IMR-90 (cell line): ENCODE results near the gene ADGRD1. TPM values are rescaled to one million over a fixed set of nuclear protein-coding genes. Genes with fewer than 3 reads are reported as not detected.

Source experiments
- ATAC-seq: fragments of 200-7000 bp; cut with Tn5 transposase; 2 replicates; pipeline ENCODE4 v1.9.1; 2020; ENCODE audit warnings: low read depth, mild to moderate bottlenecking, moderate library complexity
- BruUV-seq: library from RNA; stranded (reverse); fragments of 400-500 nt; replicated peaks from 2 replicates; lab custom pipeline; 2021; lab: Mats Ljungman, UMichigan
- CTCF ChIA-PET: fragments of 300-600 bp; formaldehyde crosslinking; extraction: SDS; loops from one replicate; lab custom pipeline; 2021; ENCODE audit warnings: antibody characterized with exemption; lab: Yijun Ruan, JAX
- POLR2A ChIA-PET: fragments of 300-600 bp; sonication (Branson Sonifier 250); formaldehyde crosslinking; loops from one replicate; lab custom pipeline; 2022; ENCODE audit warnings: antibody characterized with exemption; ENCODE audit not compliant: unreplicated experiment; lab: Charles Lee
- DNase-seq: peaks from one replicate; pipeline ENCODE4 v3.0.0; 2013
- H2AFZ ChIP-seq: replicated peaks from 2 replicates; pipeline ENCODE3; 2013; ENCODE audit warnings: low read length, mild to moderate bottlenecking; ENCODE audit not compliant: poor library complexity
- H2AK5ac ChIP-seq: 2 replicates; pipeline ENCODE4 v1.6.1; 2013; ENCODE audit warnings: low read depth, low read length, inconsistent platforms
- H2AK9ac ChIP-seq: replicated peaks from 2 replicates; pipeline ENCODE3; 2013; ENCODE audit warnings: mild to moderate bottlenecking, low read depth, low read length, moderate library complexity; ENCODE audit not compliant: poor library complexity
- H2BK120ac ChIP-seq: 2 replicates; pipeline ENCODE4 v1.6.1; 2013; ENCODE audit warnings: low read depth, low read length, inconsistent platforms
- H2BK15ac ChIP-seq: 3 replicates; pipeline ENCODE4 v1.6.1; 2013; ENCODE audit warnings: low read depth, low read length, inconsistent platforms
- H2BK20ac ChIP-seq: 2 replicates; pipeline ENCODE4 v1.6.1; 2013; ENCODE audit warnings: low read depth, mild to moderate bottlenecking, inconsistent platforms, low read length, moderate library complexity
- H2BK5ac ChIP-seq: 2 replicates; pipeline ENCODE4 v1.6.1; 2013; ENCODE audit warnings: mild to moderate bottlenecking, low read depth, low read length, inconsistent platforms; ENCODE audit not compliant: poor library complexity, severe bottlenecking
- H3K14ac ChIP-seq: replicated peaks from 2 replicates; pipeline ENCODE4 v1.6.1; 2013; ENCODE audit warnings: low read depth, low read length, inconsistent platforms
- H3K18ac ChIP-seq: 2 replicates; pipeline ENCODE4 v1.6.1; 2013; ENCODE audit warnings: low read depth, low read length, control low read depth
- H3K23ac ChIP-seq: 2 replicates; pipeline ENCODE4 v1.6.1; 2013; ENCODE audit warnings: low read depth, low read length, inconsistent platforms
- H3K27ac ChIP-seq: 2 replicates; pipeline ENCODE4 v1.5.1; 2013; ENCODE audit warnings: mild to moderate bottlenecking, control low read depth, low read length; ENCODE audit not compliant: insufficient read depth
- H3K27me3 ChIP-seq: 2 replicates; pipeline ENCODE4 v1.6.1; 2013; ENCODE audit warnings: low read length; ENCODE audit not compliant: control insufficient read depth, insufficient read depth
- H3K36me3 ChIP-seq: 2 replicates; pipeline ENCODE4 v1.6.1; 2013; ENCODE audit warnings: low read length, mixed read lengths; ENCODE audit not compliant: control insufficient read depth, insufficient read depth
- H3K4ac ChIP-seq: 2 replicates; pipeline ENCODE4 v1.6.1; 2013; ENCODE audit warnings: low read depth, low read length, inconsistent platforms
- H3K4me1 ChIP-seq: 2 replicates; pipeline ENCODE4 v1.6.1; 2013; ENCODE audit warnings: low read length, mixed read lengths; ENCODE audit not compliant: control insufficient read depth, insufficient read depth
- H3K4me2 ChIP-seq: 2 replicates; pipeline ENCODE4 v1.6.1; 2013; ENCODE audit warnings: low read depth, mild to moderate bottlenecking, control low read depth, low read length, moderate library complexity
- H3K4me3 ChIP-seq: 2 replicates; pipeline ENCODE4 v1.5.1; 2013; ENCODE audit warnings: low read depth, mild to moderate bottlenecking, control low read depth, low read length, moderate library complexity; ENCODE audit not compliant: insufficient read depth
- H3K56ac ChIP-seq: 2 replicates; pipeline ENCODE4 v1.6.1; 2013; ENCODE audit warnings: low read length, inconsistent platforms; ENCODE audit not compliant: insufficient read depth; ENCODE audit errors: extremely low read depth
- H3K79me1 ChIP-seq, 2 experiments: 2 replicates each; pipeline ENCODE4 v1.6.1; 2013; ENCODE audit warnings: low read length in 2 of 2, inconsistent platforms in 1 of 2, low read depth in 1 of 2
- H3K9ac ChIP-seq: 2 replicates; pipeline ENCODE4 v1.6.1; 2013; ENCODE audit warnings: low read depth, low read length, control low read depth
- H3K9me1 ChIP-seq: 2 replicates; pipeline ENCODE4 v1.6.1; 2013; ENCODE audit warnings: low read length, inconsistent platforms; ENCODE audit not compliant: insufficient read depth
- H3K9me3 ChIP-seq: 2 replicates; pipeline ENCODE4 v1.6.1; 2013; ENCODE audit warnings: low read length; ENCODE audit not compliant: control insufficient read depth, insufficient read depth
- H4K20me1 ChIP-seq: 2 replicates; pipeline ENCODE4 v1.6.1; 2013; ENCODE audit warnings: low read length, inconsistent platforms; ENCODE audit not compliant: insufficient read depth
- H4K5ac ChIP-seq: 2 replicates; pipeline ENCODE4 v1.6.1; 2013; ENCODE audit warnings: mild to moderate bottlenecking, low read depth, low read length, control low read depth
- H4K8ac ChIP-seq, 2 experiments: 2 replicates each; pipeline ENCODE4 v1.6.1; 2013; ENCODE audit warnings: low read depth in 2 of 2, low read length in 2 of 2, control low read depth in 1 of 2, inconsistent platforms in 1 of 2
- H4K91ac ChIP-seq: 2 replicates; pipeline ENCODE4 v1.6.1; 2013; ENCODE audit warnings: low read depth, low read length, inconsistent platforms; ENCODE audit not compliant: insufficient read depth
- POLR2A ChIP-seq: IDR thresholded peaks from 2 replicates; pipeline ENCODE4 v1.6.1; 2012; ENCODE audit warnings: mild to moderate bottlenecking, low read depth, low read length
- WGBS, 2 experiments: methylation state at CpG; one replicate each; pipeline versions ENCODE4 v1.1.5 to v1.1.7; 2013; ENCODE audit warnings: missing lambda C conversion rate in 2 of 2; ENCODE audit not compliant: insufficient read length in 1 of 2; ENCODE audit errors: extremely low coverage in 2 of 2; 5-methylcytosine and 5-hydroxymethylcytosine counted together
- dilution Hi-C: fragments of 300-500 bp; cut with HindIII; formaldehyde crosslinking; loops from one replicate; pipeline ENCODE4 v1.14.3; 2018; ENCODE audit warnings: low sequenced_read_pairs; ENCODE audit not compliant: unreplicated experiment
- in situ Hi-C: fragments of 300-500 bp; cut with MboI; formaldehyde crosslinking; loops from 3 replicates; pipeline ENCODE4 v1.14.3; 2019; ENCODE audit warnings: low sequenced_read_pairs, inconsistent platforms, mixed read lengths
- intact Hi-C: fragments of 100-400 bp; cut with micrococcal nuclease; formaldehyde crosslinking; loops from 2 replicates; pipeline ENCODE4 v1.10.0; 2022
- polyA plus RNA-seq, 3 experiments: library from polyadenylated mRNA; depleted of rRNA; stranded (reverse); fragments of >200 nt; gene quantifications; 2 replicates each; pipeline ENCODE4 v1.2.3, GENCODE V29; 2012; ENCODE audit warnings: low replicate concordance in 1 of 3
- total RNA-seq: library from RNA; depleted of rRNA; stranded (reverse); fragments of >200 nt; gene quantifications from 2 replicates; pipeline ENCODE4 v1.2.3, GENCODE V29; 2012
- TF ChIP-seq, protein P1 (sequence below): conservative IDR thresholded peaks from 2 replicates; pipeline ENCODE4 v1.5.1; 2012; ENCODE audit warnings: mild to moderate bottlenecking, low read depth, low read length, improper control_type of control experiment
- TF ChIP-seq, protein P2 (sequence below): fragments of 150-350 bp; IDR thresholded peaks from 2 replicates; pipeline ENCODE4 v1.6.1; 2017; ENCODE audit warnings: mild to moderate bottlenecking, antibody characterized with exemption, low read length, low read depth

ADGRD1 gene
- total and polyA plus RNA-seq, 2 of the 4 experiments (the other 2 are of a cell fraction): not detected

DNA sequence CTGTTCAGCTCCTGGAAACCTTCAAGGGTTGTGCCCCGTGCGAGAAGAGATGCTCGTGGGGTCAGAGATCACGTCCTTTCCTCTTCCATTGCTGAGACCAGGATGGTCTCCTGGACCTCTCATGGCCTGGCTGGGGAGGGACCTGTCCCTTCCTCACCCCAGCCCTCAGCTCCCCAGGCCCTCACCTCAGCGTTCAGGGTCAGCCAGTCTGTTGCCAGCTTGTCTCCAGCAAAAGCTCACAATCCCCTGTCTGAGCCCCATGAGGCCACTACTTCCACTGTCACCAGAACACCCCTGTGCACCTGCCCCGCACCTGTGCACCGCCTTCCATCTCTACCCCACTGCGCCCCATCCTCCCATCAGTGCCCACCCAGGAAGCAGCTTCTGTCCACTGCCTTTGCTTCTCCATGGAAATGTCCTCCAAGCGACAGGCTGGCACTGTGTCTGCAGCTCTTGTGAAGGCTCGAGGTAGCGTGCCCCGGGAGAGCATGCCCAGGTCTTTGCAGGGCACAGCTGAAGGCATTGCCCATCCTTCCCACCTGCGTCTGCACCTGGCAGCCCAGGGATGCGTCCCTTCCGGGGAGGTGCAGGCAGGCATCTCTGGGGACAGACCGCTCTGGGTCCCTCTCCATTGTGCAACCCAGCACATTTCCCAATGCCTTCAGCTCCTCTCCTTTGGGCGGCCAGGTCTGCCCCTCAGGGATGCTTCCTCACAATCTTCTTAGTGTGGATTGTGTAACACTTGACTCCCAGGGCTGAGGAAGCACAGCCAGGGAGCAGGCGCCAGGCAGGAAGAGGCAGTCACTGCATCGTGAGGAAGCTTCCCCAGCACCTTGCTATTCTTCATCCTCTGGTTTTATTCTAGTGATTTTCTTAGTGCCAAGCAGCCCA, 179.6 kb downstream of the ADGRD1 start:
- in situ Hi-C loops: no loop called here
- H2BK5ac ChIP-seq: no peak overlapping the region
- H3K23ac ChIP-seq: no peak overlapping the region
- peaks cover 50% of the 10 kb centered on the region for H3K9me3 ChIP-seq
- intact Hi-C loops: no loop called here
- no peak overlapping the region for H2BK120ac ChIP-seq
- H3K27me3 ChIP-seq: no peaks in the 10 kb centered on the region
- H4K5ac ChIP-seq: no peak overlapping the region
- dilution Hi-C loops: no loop called here
- no peak overlapping the region for H3K4ac ChIP-seq
- no peak overlapping the region for H4K91ac ChIP-seq
- no peak overlapping the region for H2AK5ac ChIP-seq
- no peaks in the 10 kb centered on the region for H3K79me1 ChIP-seq
- BruUV-seq: no TSS peak
- H3K9ac ChIP-seq: no peak overlapping the region
- DNase-seq: no peak
- H2AFZ ChIP-seq: no peak overlapping the region
- H3K4me3 ChIP-seq: no peak overlapping the region
- H2BK20ac ChIP-seq: no peak overlapping the region
- TF ChIP-seq, protein P1, sequence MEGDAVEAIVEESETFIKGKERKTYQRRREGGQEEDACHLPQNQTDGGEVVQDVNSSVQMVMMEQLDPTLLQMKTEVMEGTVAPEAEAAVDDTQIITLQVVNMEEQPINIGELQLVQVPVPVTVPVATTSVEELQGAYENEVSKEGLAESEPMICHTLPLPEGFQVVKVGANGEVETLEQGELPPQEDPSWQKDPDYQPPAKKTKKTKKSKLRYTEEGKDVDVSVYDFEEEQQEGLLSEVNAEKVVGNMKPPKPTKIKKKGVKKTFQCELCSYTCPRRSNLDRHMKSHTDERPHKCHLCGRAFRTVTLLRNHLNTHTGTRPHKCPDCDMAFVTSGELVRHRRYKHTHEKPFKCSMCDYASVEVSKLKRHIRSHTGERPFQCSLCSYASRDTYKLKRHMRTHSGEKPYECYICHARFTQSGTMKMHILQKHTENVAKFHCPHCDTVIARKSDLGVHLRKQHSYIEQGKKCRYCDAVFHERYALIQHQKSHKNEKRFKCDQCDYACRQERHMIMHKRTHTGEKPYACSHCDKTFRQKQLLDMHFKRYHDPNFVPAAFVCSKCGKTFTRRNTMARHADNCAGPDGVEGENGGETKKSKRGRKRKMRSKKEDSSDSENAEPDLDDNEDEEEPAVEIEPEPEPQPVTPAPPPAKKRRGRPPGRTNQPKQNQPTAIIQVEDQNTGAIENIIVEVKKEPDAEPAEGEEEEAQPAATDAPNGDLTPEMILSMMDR: no peak
- TF ChIP-seq, protein P2, sequence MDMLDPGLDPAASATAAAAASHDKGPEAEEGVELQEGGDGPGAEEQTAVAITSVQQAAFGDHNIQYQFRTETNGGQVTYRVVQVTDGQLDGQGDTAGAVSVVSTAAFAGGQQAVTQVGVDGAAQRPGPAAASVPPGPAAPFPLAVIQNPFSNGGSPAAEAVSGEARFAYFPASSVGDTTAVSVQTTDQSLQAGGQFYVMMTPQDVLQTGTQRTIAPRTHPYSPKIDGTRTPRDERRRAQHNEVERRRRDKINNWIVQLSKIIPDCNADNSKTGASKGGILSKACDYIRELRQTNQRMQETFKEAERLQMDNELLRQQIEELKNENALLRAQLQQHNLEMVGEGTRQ: no peak
- no peak for TF ChIP-seq POLR2A
- CTCF ChIA-PET: no interaction called here
- no peaks in the 10 kb centered on the region for H3K36me3 ChIP-seq
- H4K8ac ChIP-seq: no peak overlapping the region
- no peaks in the 10 kb centered on the region for H4K20me1 ChIP-seq
- H2BK15ac ChIP-seq: no peak overlapping the region
- H2AK9ac ChIP-seq: no peak overlapping the region
- ATAC-seq: no peak
- H3K4me2 ChIP-seq: no peak overlapping the region
- H3K9me1 ChIP-seq: no peaks in the 10 kb centered on the region
- no peak overlapping the region for H3K56ac ChIP-seq
- POLR2A ChIA-PET: no interaction called here
- no peak overlapping the region for H3K18ac ChIP-seq
- no peak overlapping the region for H3K27ac ChIP-seq
- H3K14ac ChIP-seq: no peak overlapping the region
- no peaks in the 10 kb centered on the region for H3K4me1 ChIP-seq
- WGBS, 2 experiments: 60% methylated on average over 7 of the region's 19 CpGs; no CpG with 5 or more reads in 1 of the 2 experiments
